Activated gamma-delta T cell (primary cell): Measurements from ENCODE around the gene TRNAU1AP.
"Not testable (repeated sequence)": the region's sequence is repeated elsewhere in the genome, so short reads cannot be mapped to it uniquely, and the experiment has no call there.

Experiments used
- DNase-seq: peaks from one replicate; lab custom pipeline; 2025; lab: John Stamatoyannopoulos, UW

The TRNAU1AP gene

DNA sequence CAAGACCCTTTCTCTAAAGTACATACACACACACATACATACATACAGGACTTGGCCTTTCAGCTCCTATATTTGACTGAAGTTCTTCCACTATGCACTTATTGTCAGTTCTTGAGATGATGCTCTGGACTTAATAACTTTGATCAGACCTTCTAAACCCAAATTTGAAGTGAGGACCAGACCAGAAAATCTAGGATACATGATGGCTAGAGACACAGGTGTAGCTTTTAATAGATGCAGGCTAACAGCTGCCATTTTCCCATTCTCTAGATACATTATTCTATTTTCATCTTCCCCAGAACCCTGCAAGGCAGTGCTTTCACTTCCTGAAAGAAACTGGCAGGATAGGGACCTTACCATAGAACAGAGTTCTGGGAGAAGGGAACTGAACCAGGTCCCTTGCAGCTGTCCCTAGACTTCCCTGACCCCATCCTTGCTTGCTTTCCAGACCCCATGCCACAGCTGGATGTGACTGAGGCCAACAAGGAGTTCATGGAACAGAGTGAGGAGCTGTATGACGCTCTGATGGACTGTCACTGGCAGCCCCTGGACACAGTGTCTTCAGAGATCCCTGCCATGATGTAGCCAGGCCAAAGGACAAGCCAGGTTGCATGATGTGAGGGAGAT lies 24.3 kb downstream of the TRNAU1AP start:
- DNase-seq: no peak

DNA sequence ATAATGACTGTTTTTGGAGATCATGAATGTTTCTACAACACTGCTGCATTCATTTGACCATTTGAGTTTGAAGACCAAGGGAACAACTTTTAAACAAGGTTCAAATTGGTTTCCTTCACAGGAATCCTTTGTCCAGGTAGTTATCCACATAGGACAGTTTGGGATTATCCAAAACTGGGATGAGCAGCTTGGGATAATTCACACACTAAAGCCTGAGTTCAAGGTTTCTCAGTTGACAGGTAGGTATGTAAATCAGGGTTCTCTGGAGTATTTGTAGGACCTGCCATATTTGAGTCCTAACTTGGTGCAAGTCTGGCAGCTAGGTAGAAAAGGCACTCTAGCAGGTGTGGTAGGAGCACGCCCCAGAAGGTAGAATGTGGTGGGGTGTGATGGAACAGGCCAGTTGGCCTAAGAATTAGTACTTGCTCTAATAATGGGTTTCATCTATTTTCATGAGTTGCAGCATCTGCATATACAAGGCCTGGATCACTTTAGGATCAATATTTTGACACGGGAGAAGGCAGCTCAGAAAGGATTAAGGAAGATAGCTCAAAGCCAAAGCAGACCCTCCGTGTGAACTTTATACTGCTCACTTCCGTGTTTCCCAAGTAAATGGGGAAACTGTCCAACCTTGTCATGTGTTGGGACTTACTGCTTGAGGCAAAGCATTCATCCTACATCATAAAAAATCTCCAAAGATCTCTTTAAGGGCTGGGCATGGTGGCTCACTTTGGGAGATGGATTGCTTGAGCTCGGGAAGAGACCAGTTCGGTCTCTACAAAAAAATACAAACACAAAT lies 25.1 kb downstream of the TRNAU1AP start:
- no peak for DNase-seq

DNA sequence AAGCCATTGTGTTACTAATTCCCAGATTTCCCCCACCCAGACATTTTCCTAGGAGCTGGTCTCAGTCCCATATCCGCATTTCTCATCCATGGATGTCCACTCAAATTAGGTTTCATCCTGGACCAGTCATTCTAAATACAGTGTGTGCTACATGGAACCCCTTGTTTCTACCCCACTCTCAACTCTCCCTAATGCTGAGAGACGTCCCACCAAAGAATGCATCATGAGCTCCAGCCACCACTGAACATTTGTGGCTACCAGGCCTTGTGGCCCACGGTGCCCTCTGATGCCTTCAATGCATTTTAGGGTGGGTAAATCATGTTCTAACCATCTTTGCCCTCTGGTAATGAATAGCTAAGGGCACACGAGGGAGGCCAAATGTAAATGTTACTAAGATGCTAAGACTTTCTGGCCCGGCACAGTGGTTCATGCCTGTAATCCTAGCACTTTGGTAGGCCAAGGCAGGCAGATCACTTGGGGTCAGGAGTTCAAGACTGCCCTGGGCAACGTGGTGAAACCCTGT lies 25.9 kb downstream of the TRNAU1AP start:
- DNase-seq: no peak

DNA sequence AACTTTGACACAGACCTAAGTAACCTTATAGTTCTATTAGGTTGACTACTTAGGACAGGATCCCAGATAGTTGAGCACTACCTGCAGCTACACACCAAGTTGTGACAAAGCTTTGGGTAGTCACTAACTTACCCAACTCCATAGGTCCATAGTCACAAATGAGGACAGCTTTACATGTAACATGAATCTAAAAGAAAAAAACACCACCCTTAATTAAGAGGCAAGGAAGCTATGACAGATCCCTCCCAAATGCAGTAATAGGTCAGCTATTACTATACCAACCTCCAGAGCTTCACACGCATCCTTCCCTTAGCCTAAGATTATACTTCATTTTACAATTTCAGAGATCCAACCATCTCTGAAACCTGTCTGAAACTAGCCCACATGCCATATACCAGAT lies 26.5 kb downstream of the TRNAU1AP start:
- DNase-seq: no peak

DNA sequence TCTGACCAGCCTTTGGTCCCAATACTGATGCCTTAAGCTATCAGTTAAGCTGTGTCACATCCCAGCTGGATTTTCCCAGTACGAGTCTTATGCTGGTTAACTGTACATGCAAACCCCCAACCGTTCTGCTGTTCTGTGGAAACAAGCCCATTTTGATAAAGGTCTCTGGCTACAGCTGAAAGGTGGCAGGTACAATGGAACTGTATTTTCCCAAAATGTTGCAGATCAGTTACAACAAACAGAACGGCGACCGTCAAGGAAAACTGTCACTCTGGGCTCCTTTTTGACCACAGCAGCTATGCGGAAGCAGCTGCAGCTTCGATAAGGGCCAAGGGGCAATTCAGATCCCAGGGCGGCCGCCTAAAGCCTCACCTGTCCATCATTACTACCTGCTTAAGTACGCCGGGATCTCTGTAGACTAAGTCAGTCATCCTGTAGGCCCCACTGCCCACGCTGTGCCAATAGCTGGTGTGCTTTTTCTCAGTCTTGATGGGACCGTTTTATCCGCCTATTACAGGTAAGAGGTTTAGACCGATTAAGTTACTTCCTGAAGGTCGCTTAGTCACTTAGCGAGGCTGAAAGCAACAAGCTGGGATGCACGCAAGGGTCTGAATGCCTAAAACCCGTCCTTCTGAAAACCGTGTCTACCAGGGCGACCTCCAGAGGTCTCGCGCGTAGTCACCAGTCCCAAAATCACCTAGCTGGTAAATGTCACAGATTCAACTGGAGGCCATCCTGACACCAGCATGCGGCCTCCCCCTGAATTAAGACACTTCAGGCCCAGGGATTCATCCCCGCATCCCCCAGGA lies 28.0 kb downstream of the TRNAU1AP start:
- DNase-seq: no peak

DNA sequence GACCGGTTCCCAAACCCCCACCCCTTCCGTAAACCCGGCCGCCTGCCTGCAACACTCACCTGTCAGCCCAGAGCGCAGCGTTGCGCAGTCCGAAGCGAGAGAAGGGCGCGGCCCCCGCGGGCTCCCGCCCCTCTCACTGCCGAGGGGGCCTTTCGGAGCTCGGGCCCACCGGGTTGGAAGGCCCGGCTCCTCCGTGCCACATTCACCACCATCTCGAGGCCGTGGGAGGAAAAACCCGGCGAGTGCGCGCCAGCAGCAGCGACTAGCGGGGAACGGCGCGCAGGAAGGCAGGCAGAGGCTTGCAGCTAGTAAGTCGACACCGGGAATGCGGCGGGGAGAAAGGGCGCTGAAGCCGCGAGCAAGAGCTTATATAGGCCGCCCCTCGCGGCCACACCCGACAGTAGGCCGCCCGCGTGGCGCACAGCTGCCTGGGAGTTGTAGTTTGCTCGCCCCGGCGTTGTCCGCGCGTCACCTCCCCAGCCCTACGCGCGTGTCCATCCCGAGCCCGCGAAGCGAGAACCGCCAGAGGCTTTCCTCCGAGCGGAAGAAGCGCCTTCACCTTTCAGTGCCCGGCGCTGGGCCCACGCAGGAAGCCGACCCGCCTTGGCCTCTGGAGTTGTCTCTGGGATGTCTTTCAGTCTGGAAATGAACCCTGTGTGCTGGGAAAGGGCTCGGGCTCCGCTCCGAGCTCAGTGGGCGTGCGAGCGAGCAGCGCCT lies 28.8 kb downstream of the TRNAU1AP start:
- peak; percentile 90 for DNase-seq

DNA sequence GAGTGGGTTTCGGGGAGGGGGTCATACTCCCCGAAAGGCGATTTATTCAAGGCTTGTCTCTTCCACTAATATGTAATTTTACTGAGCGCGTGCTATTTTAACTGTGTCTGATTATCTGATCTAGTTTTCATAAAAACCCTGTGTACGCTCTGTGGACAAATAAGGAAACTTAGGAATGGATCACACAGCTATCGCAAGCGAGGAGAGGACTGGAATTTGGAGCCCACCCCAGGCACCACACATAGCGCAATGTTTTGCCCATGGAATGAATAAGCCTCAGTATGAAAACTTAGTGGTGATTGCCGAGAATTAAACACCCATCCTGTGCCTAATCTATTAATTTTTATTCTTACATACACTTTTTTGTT lies 29.3 kb downstream of the TRNAU1AP start:
- DNase-seq: no peak

DNA sequence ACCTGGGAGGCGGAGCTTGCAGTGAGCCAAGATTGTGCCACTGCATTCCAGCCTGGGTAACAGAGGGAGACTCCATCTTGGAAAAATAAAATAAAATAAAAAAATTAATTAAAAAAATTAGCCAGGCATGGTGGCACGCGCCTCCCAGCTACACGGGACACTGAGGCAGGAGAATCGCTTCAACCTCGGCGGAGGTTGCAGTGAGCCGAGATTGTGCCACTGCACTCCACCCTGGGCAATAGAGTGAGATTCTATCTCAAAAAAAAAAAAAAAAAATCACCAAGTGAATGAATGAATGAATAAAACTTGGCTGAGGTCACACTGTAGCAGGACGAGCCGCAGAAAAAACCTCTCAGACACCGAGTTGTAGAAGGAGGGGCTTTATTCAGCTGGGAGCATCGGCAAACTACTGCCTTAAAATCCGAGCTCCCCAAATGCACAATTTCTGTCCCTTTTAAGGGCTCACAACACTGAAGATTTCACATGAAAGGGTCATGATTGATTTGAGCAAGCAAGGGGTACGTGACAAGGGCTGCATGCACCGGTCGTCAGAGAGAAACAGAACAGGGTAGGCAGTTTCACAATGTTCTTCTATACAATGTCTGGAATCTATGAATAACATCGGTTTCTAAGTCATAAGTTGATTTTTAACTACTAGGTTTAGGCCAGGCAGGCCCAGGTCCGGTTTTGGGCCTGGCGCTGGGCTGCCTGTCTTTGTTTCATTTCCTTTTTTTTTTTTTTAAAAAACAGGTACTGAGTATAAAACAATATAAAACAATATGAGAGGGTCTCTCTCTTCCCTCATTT lies 33.9 kb downstream of the TRNAU1AP start:
- not testable (repeated sequence) for DNase-seq

DNA sequence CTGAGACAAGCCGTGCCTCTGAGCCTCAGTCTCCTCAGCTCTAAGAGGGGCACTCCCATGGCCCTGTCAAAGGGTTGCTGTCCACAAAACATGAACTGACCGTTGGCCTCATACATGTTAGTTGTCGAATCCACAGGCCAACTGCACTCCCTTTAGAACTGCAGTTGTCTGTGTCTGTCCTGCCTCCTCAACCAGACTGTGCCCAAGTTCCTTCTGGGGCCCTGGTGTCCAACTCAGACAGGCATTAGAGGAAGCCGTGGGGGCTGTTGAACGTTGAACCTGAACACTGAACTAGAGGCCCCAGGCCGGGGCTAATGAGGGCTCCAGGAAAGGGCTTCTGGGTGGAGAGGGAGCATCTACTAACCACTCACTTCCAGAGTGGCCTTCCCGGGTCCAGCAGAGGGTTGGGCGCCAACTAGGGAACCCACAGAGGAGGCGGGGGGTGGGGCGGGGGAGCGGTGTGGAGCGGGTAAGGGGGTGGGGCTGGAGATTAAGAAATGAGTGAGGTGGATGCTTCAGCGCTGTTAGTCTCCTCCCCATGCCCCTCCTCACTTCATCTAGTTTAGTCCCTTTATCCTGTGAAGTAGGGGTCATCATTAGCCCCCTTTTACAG lies 38.9 kb downstream of the TRNAU1AP start, which contains the start of gene RAB42:
Gene RAB42, plus strand, starts transcription at position 558 of the 613 bp plus-strand sequence. CDS start 247 bp downstream, outside the sequence.
- no peak for DNase-seq

DNA sequence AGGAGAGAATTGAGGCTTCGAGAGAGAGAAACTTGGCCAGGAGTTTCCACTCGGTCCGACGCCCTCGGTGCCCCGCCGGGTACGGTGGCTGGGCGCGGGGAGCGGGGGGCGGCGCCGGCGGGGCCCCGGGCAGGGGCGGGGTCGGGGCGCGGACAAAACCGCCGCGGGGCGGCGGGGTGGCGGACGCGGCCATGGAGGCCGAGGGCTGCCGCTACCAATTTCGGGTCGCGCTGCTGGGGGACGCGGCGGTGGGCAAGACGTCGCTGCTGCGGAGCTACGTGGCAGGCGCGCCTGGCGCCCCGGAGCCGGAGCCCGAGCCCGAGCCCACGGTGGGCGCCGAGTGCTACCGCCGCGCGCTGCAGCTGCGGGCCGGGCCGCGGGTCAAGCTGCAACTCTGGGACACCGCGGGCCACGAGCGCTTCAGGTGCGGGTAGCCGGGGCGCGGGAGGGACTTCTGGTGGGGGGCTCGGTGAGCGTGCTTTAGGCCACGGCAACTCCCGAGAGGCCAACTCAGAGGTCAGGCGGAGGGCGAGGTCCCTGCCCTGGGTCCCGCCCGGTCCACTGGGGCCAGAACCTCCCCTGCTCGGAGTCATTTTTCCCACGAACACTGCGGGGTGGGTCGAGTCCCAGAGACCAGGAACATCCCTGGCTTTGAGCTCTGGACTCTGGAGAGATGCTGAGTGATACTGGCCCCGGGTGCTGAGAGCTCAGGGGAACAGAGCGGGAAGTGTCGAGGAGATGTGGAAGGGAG lies 39.6 kb downstream of the TRNAU1AP start:
- DNase-seq: no peak

DNA sequence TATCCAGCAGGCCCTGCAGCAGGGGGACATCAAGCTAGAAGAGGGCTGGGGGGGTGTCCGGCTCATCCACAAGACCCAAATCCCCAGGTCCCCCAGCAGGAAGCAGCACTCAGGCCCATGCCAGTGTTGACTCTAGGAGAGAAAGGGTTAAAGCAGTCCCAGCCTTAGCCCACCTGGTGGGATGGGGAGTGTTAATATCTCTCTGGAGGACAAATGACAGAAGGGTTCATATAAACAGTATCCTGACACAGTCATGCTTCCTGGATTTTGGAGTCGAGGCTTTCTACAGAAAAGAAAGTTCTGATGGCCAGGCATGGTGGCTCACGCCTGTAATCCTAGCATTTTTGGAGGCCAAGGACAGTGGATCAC lies 41.1 kb downstream of the TRNAU1AP start:
- not testable (repeated sequence) for DNase-seq

DNA sequence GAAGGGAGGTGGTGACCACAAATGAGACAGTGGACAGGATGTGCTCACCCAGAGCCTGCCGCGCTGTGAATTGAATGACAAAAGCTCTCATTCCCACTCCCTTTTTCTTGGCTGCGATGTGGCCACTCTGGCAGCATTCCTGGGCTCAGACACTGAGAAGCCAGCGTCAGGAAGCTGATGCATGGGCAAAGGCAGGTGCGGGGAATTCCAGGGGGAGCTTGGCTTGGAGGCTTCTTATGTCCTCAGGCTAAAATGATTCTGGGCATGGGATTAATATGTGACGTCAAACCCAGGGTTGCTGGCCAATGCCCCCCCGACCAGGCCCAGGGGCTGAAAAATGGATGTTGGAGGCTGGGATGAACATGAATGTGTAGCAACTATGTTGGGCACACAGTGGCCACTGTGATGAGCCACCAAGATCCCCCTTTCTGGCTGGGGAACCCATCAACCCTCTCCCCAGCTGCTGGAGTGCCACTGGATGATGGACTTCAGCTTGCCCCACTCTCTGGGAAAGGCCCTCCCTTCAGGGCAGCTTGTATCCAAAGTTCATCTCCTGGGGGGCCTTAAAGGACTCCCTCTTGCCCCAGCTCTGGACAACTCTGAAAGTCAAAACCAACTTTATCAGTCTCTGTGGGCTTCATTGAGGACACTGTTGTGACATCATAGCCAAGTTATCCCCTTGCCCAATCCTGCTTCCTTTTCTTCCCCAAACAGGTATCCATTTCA lies 42.0 kb downstream of the TRNAU1AP start:
- not testable (repeated sequence) for DNase-seq

DNA sequence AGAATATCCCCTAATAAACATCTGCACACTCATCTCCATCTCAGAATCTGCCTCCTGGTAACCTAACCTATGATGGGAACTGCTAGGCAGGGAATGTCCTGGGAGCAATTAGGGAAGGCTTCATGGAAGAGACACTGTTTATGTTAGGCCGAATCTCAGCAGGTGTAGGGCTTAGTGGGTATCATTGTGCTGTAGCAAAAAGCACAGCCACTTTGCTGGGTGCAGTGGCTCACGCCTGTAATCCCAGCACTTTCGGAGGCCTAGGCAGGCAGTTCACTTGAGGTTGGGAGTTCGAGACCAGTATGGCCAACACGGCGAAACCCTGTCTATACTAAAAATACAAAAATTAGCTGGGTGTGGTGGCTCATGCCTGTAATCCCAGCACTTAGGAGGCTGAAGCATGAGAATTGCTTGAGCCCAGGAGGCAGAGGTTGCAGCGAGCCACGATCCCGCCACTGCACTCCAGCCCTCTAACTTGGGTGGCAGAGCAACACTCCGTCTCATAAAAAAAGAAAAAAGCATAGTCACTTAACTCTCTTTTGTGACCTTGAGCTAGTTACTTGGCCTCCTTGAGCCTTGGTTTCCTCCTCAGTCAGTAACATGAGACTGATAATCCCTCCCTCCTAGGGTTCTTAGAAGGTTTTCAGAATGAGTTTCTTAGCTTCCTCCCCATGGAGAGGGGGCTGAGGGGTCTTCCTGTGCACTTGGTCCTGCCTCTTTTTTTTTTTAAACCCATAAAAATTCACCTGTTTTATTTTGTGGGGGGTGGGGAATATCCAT lies 42.7 kb downstream of the TRNAU1AP start:
- DNase-seq: no peak

DNA sequence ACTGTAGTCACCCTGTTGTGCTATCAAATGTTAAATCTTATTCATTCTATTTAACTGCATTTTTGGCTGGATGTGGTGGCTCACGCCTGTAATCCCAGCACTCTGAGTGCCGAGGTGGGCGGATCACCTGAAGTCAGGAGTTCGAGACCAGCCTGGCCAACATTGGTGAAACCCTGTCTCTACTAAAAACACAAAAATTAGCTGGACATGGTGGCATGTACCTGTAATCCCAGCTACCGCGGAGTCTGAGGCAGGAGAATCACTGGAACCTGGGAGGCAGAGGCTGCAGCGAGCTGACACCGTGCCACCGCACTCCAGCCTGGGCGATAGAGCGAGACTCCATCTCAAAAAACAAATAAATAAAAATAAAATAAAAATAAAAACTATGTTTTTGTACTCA lies 43.4 kb downstream of the TRNAU1AP start:
- not testable (repeated sequence) for DNase-seq

DNA sequence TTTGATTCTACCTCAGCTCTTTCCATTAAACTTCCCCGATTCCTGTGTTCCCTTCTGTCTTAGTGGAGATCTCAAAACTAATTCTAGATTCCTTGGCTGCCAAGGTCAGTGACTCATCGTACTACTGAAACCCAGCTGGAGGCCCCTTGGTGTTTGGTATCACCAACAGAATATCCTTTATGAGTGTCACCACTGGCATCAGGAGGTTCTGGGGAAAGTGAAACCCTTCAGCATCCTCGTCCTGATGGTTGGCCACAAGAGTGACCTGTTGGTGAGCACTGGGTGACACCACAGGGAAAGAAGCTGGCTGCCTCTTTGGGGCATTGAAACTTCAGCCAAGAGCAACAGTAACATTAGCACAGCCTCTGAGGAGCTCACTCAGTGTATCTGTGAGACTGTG lies 48.8 kb downstream of the TRNAU1AP start:
- DNase-seq: no peak

DNA sequence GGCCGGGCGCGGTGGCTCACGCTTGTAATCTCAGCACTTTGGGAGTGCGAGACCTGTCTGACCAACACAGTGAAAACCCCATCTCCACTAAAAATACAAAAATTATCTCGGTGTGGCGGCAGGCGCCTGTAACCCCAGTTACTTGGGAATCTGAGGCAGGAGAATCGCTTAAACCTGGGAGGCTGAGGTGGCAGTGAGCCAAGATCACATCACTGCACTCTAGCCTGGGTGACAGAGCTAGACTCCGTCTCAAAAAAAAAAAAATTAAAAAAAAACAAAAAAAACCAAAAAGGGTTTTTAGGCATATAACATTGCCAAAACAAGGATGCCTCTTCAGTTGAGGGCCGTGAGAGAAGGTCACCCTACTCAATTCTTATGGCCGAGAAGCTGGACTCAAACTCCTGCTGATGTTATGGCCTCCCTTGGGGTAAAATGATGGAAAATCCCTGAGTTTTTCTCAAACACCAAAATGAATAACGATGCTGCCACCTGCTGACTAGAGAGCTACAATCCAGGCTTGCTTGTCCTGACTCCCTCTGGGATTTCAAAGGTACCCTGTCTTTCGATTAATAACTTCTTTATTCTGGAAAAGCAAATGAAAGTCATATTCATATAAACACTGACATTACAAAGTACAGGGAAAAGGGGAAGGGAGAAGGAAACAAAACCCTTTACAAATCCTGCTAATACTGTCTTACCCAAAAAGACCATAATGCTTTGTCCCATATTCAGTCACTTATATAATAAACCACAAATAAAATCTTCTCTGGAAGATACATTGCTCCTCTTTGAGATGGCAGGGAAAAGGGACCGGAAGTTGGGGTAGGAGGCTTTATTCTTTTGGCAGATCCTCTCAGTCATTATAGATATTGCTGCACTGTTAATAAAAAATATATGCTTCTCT lies 49.9 kb downstream of the TRNAU1AP start:
- no peak for DNase-seq

DNA sequence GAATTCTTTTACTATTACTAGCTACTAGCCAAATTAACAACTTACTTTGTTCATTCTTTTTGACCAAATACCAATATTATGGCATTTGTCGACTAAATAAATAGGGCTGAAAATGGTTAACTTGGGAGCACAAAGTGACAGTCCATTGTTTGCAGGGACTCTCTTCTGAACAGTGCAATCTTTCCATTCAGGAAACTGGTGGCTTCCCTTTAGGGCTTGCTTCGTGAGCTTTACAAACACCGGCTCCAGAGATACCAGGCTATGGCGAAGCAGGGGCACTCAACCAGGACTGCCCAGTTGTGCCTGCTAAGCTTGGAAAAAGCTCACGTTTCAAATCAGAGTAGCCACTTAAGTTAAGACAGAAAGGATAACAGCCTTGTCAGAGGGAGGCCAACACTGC lies 51.5 kb downstream of the TRNAU1AP start:
- no peak for DNase-seq
